Vagina (tissue), 2 donors: ENCODE measurements around the gene ULK4. TPM values are rescaled to one million over a fixed set of nuclear protein-coding genes. Genes with fewer than 3 reads are reported as not detected.
A peak's percentile ranks its signal among the peaks of the same experiment; 100 is the strongest.
"Not testable (repeated sequence)": the region's sequence is repeated elsewhere in the genome, so short reads cannot be mapped to it uniquely, and the experiment has no call there.

ENCODE experiments used
- DNase-seq, 2 donors: peaks; one replicate each; pipeline ENCODE4 v3.0.0-alpha.2; 2017; ENCODE audit errors: extremely low spot score in 2 of 2
- H3K27ac ChIP-seq: fragments of 200-600 bp; sonication (generic); one replicate; pipeline ENCODE4 v1.5.1; 2019
- H3K27me3 ChIP-seq: fragments of 200-600 bp; sonication (generic); one replicate; pipeline ENCODE4 v1.5.1; 2019
- H3K36me3 ChIP-seq, 2 donors: fragments of 200-600 bp; sonication (generic); one replicate each; pipeline ENCODE4 v1.5.1; 2017 to 2019
- H3K4me1 ChIP-seq: fragments of 200-600 bp; sonication (generic); one replicate; pipeline ENCODE4 v1.5.1; 2019
- H3K4me3 ChIP-seq, 2 donors: fragments of 200-600 bp; sonication (generic); 1 replicate in 1 of 2; 2 replicates in 1 of 2; pipeline ENCODE4 v1.5.1; 2016 to 2019
- H3K9me3 ChIP-seq: fragments of 200-600 bp; sonication (generic); one replicate; pipeline ENCODE4 v1.5.1; 2019
- CTCF ChIP-seq, 3 experiments: fragments of 450-650 bp in 2 of 3; fragments of 200-600 bp in 1 of 3; sonication (generic) in 1 of 3; IDR thresholded peaks; one replicate each; pipeline ENCODE4 v1.5.1; 2017 to 2019; ENCODE audit warnings: antibody characterized with exemption in 3 of 3, mild to moderate bottlenecking in 2 of 3, moderate library complexity in 2 of 3
- POLR2A ChIP-seq, 2 donors: fragments of 450-650 bp; IDR thresholded peaks; one replicate each; pipeline ENCODE4 v1.6.1; 2017; ENCODE audit warnings: antibody characterized with exemption in 2 of 2, mild to moderate bottlenecking in 2 of 2, moderate library complexity in 2 of 2
- POLR2AphosphoS5 ChIP-seq, 2 donors: sonication (generic); formaldehyde crosslinking; IDR thresholded peaks; one replicate each; pipeline ENCODE4 v1.9.0; 2017; ENCODE audit warnings: antibody characterized with exemption in 2 of 2, mild to moderate bottlenecking in 2 of 2, low read depth in 1 of 2; ENCODE audit not compliant: insufficient read depth in 1 of 2
- intact Hi-C: fragments of 100-400 bp; cut with DNase I; formaldehyde crosslinking; loops from one replicate; pipeline ENCODE4 v1.15.1; 2023
- total RNA-seq: library from RNA; depleted of rRNA; stranded (reverse); fragments of >200 nt; gene quantifications from one replicate; pipeline ENCODE4 v1.2.3, GENCODE V29; 2016

The ULK4 gene
- total RNA-seq, 1 donor from 2014 or later: 24.1 TPM

GRCh38 chr3:41683666-41684350, 278.1 kb downstream of the ULK4 start:
- Histone ChIP-seq H3K36me3 (no peaks in the 10 kb centered on the region), H3K27ac (peak overlapping the region; percentile 13), H3K4me1 (peaks cover 54% of the 10 kb centered on the region), H3K27me3 (no peaks in the 10 kb centered on the region), H3K9me3 (no peaks in the 10 kb centered on the region), H3K4me3 (no peak overlapping the region)
- TF ChIP-seq POLR2AphosphoS5 (IDR thresholded peaks at IDR 0.05; ENCODE audit: insufficient read depth in 1 of 2, low read depth in 1 of 2): no peak
- TF ChIP-seq CTCF (IDR thresholded peaks at IDR 0.05): no peak
- TF ChIP-seq POLR2A (IDR thresholded peaks at IDR 0.05): no peak
- DNase-seq: no peak
- intact Hi-C loops: no loop called here

- no peak for DNase-seq
- Histone ChIP-seq H3K36me3 (no peaks in the 10 kb centered on the region), H3K4me3 (no peak overlapping the region), H3K4me1 (peaks cover 51% of the 10 kb centered on the region), H3K27ac (peak overlapping the region; percentile 13), H3K27me3 (no peaks in the 10 kb centered on the region), H3K9me3 (no peaks in the 10 kb centered on the region)
- TF ChIP-seq CTCF (IDR thresholded peaks at IDR 0.05): no peak
- TF ChIP-seq POLR2AphosphoS5 (IDR thresholded peaks at IDR 0.05; ENCODE audit: insufficient read depth in 1 of 2, low read depth in 1 of 2): no peak
- TF ChIP-seq POLR2A (IDR thresholded peaks at IDR 0.05): no peak
- intact Hi-C loops: no loop called here
Measured at GRCh38 chr3:41682996-41683395, 278.9 kb downstream of the ULK4 start.

GRCh38 chr3:41682382-41682781, 279.5 kb downstream of the ULK4 start:
- no peak overlapping the region for H3K27ac ChIP-seq

GRCh38 chr3:41681479-41681878, 280.4 kb downstream of the ULK4 start:
- no peaks in the 10 kb centered on the region for H3K9me3 ChIP-seq
- H3K27ac ChIP-seq: peak overlapping the region; percentile 29
- H3K36me3 ChIP-seq: no peaks in the 10 kb centered on the region
- DNase-seq: no peak
- peak overlapping the region; percentile 19 to 33 for H3K4me3 ChIP-seq
- intact Hi-C loops: no loop called here
- no peak for TF ChIP-seq POLR2A (IDR thresholded peaks at IDR 0.05)
- no peak for TF ChIP-seq CTCF (IDR thresholded peaks at IDR 0.05)
- TF ChIP-seq POLR2AphosphoS5 (IDR thresholded peaks at IDR 0.05; ENCODE audit: insufficient read depth in 1 of 2, low read depth in 1 of 2): no peak
- H3K27me3 ChIP-seq: no peaks in the 10 kb centered on the region
- peaks cover 49% of the 10 kb centered on the region for H3K4me1 ChIP-seq

More at GRCh38 chr3:41682382-41682781, 279.5 kb downstream of the ULK4 start:
- Histone ChIP-seq H3K9me3 (no peaks in the 10 kb centered on the region), H3K27me3 (no peaks in the 10 kb centered on the region), H3K4me1 (peaks cover 49% of the 10 kb centered on the region), H3K36me3 (no peaks in the 10 kb centered on the region), H3K4me3 (no peak overlapping the region)
- TF ChIP-seq CTCF (IDR thresholded peaks at IDR 0.05) (no peak), POLR2A (IDR thresholded peaks at IDR 0.05) (no peak), POLR2AphosphoS5 (IDR thresholded peaks at IDR 0.05; ENCODE audit: insufficient read depth in 1 of 2, low read depth in 1 of 2) (no peak)
- intact Hi-C loops: no loop called here
- no peak for DNase-seq

GRCh38 chr3:41679374-41679773, 282.5 kb downstream of the ULK4 start:
- no peaks in the 10 kb centered on the region for H3K36me3 ChIP-seq
- H3K27me3 ChIP-seq: no peaks in the 10 kb centered on the region
- H3K27ac ChIP-seq: no peak overlapping the region
- peak overlapping the region in 1 of 2 donors; percentile 33 for H3K4me3 ChIP-seq
- intact Hi-C loops: no loop called here
- TF ChIP-seq CTCF (IDR thresholded peaks at IDR 0.05): no peak
- no peak for TF ChIP-seq POLR2A (IDR thresholded peaks at IDR 0.05)
- no peak for TF ChIP-seq POLR2AphosphoS5 (IDR thresholded peaks at IDR 0.05; ENCODE audit: insufficient read depth in 1 of 2, low read depth in 1 of 2)
- H3K4me1 ChIP-seq: peaks cover 42% of the 10 kb centered on the region
- no peak for DNase-seq
- H3K9me3 ChIP-seq: no peaks in the 10 kb centered on the region

GRCh38 chr3:41675102-41675501, 286.8 kb downstream of the ULK4 start:
- intact Hi-C loops, H3K27me3 ChIP-seq, H3K36me3 ChIP-seq, H3K27ac ChIP-seq, H3K9me3 ChIP-seq, H3K4me3 ChIP-seq, H3K4me1 ChIP-seq, DNase-seq: not testable (repeated sequence)
